Gastrocnemius medialis (tissue), 4 donors: ENCODE results near the gene UBL7.

Source experiments
- CTCF ChIP-seq, 5 experiments: fragments of 450-650 bp in 3 of 5; fragments of 200-600 bp in 2 of 5; sonication (generic) in 2 of 5; IDR thresholded peaks in 4 of 5; conservative IDR thresholded peaks in 1 of 5; 1 replicate in 4 of 5; 2 replicates in 1 of 5; pipeline ENCODE4 v1.5.1; 2016 to 2019; ENCODE audit warnings: antibody characterized with exemption in 5 of 5, mild to moderate bottlenecking in 3 of 5, moderate library complexity in 3 of 5
- POLR2A ChIP-seq, 2 donors: fragments of 450-650 bp; IDR thresholded peaks; one replicate each; pipeline ENCODE4 v1.6.1; 2017; ENCODE audit warnings: antibody characterized with exemption in 2 of 2, mild to moderate bottlenecking in 2 of 2, moderate library complexity in 2 of 2

- TF ChIP-seq CTCF (IDR thresholded peaks at IDR 0.05 in 4 of 5, conservative IDR thresholded peaks at IDR 0.05 in 1 of 5) (no peak), POLR2A (IDR thresholded peaks at IDR 0.05) (no peak)
These were observed 18.4 kb downstream of the UBL7 start for GRCh38 chr15:74442604-74443003.
